ENCODE data around the gene COASY. TPM values are rescaled to one million over a fixed set of nuclear protein-coding genes. Genes with fewer than 3 reads are reported as not detected.

The COASY gene
- total RNA-seq, 1 experiment from 2014 or later, result 138 TPM

DNA sequence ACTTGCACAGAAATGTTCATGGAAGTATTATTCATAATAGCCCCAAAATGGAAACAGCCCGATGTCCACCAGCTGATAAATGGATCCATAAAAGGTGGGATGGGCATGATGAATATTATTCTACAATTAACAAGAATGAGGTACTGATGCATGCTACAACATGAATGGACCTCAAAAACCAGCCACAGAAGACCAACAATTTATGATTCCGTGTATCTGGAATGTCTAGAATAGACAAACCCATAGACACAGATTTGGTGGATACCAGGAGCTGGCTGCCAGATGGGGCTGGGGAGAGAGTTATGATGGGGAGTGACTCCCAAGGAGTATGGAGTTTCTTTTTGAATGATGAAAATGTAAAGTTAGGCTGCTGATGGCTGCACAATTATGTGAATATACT lies 36.7 kb upstream of the COASY start:
- Mint-ChIP-seq H3K4me3 (ENCODE audit: unreplicated experiment) (no peak overlapping the region), H3K36me3 (ENCODE audit: insufficient read depth, unreplicated experiment) (peaks cover 13% of the 10 kb centered on the region), H3K4me1 (ENCODE audit: low read depth, unreplicated experiment) (peaks cover 47% of the 10 kb centered on the region), H3K27me3 (ENCODE audit: insufficient read depth, unreplicated experiment) (no peaks in the 10 kb centered on the region), H3K27ac (ENCODE audit: unreplicated experiment) (peak overlapping the region; percentile 45), H3K9me3 (ENCODE audit: unreplicated experiment) (no peaks in the 10 kb centered on the region)
- ChIA-PET CTCF (no interaction called here), POLR2A (no interaction called here)
- no peak overlapping the region for H3K4me3 ChIP-seq (ENCODE audit: low read depth, low read length)
- no peaks in the 10 kb centered on the region for H3K27me3 ChIP-seq (replicated peaks; ENCODE audit: control insufficient read depth, insufficient read depth, low read length)
- no peaks in the 10 kb centered on the region for H3K9me3 ChIP-seq
- intact Hi-C loops (cut with micrococcal nuclease; ENCODE audit: unreplicated experiment), result no loop called here
- peaks cover 53% of the 10 kb centered on the region for H3K4me1 ChIP-seq
- no peak for DNase-seq
- H3K36me3 ChIP-seq (ENCODE audit: control insufficient read depth, insufficient read depth, low read length), result peaks cover 1% of the 10 kb centered on the region; the same call in 1 of the 2 replicates
- BruUV-seq (replicated peaks), result no TSS peak
- TF ChIP-seq CTCF (IDR thresholded peaks at IDR 0.05; ENCODE audit: insufficient read depth in 1 of 2, low read depth in 1 of 2, low read length in 1 of 2, severe bottlenecking in 1 of 2, unreplicated experiment in 1 of 2), result no peak

DNA sequence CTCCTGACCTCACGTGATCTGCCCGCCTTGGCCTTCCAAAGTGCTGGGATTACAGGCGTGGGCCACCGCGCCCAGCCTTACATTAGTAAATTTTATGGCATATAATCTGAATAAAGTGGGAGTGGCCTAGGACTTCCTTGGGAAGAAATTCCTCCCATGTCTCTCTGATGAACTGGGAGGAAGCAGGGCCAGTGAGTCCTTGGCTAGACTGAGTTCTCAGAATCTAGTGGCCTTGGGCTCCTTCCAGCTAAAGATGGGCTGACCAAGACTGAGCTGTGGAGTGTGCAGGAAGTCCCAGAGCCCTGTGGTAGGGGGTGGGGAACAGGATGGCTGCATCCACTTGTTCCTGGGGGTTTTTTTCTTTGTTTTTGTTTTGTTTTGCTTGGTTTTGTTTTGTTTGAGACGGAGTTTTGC lies 35.9 kb upstream of the COASY start:
- no peaks in the 10 kb centered on the region for H3K27me3 Mint-ChIP-seq (ENCODE audit: insufficient read depth, unreplicated experiment)
- H3K27ac Mint-ChIP-seq (ENCODE audit: unreplicated experiment), result no peak overlapping the region
- Histone ChIP-seq H3K9me3 (no peaks in the 10 kb centered on the region), H3K36me3 (ENCODE audit: control insufficient read depth, insufficient read depth, low read length) (peaks cover 1% of the 10 kb centered on the region; the same call in 1 of the 2 replicates), H3K4me3 (ENCODE audit: low read depth, low read length) (no peak overlapping the region), H3K4me1 (peaks cover 52% of the 10 kb centered on the region), H3K27me3 (replicated peaks; ENCODE audit: control insufficient read depth, insufficient read depth, low read length) (no peaks in the 10 kb centered on the region)
- peaks cover 47% of the 10 kb centered on the region for H3K4me1 Mint-ChIP-seq (ENCODE audit: low read depth, unreplicated experiment)
- ChIA-PET POLR2A (no interaction called here), CTCF (no interaction called here)
- TF ChIP-seq CTCF (IDR thresholded peaks at IDR 0.05; ENCODE audit: insufficient read depth in 1 of 2, low read depth in 1 of 2, low read length in 1 of 2, severe bottlenecking in 1 of 2, unreplicated experiment in 1 of 2), result no peak
- intact Hi-C loops (cut with micrococcal nuclease; ENCODE audit: unreplicated experiment), result no loop called here
- DNase-seq, result no peak
- H3K4me3 Mint-ChIP-seq (ENCODE audit: unreplicated experiment), result no peak overlapping the region
- no peaks in the 10 kb centered on the region for H3K9me3 Mint-ChIP-seq (ENCODE audit: unreplicated experiment)
- BruUV-seq (replicated peaks), result no TSS peak
- peaks cover 13% of the 10 kb centered on the region for H3K36me3 Mint-ChIP-seq (ENCODE audit: insufficient read depth, unreplicated experiment)

DNA sequence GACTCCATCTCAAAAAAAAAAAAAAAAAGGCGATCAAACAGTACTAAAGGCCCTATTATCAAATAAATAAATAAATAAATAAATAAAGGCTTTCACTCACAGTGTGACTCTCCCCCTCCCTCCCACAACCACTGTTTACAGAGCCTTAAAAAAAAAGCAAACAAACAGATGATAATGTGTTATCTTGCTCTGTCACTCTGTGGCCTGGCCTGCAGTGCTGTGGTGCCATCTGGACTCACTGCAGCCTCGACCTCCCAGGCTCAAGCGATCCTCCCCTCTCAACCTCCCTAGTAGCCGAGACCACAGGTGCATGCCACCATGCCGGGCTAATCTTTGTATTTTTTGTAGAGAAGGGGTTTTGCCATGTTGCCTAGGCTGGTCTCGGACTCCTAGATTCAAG lies 34.0 kb upstream of the COASY start:
- POLR2A ChIA-PET, result no interaction called here
- Mint-ChIP-seq H3K27me3 (ENCODE audit: insufficient read depth, unreplicated experiment) (no peaks in the 10 kb centered on the region), H3K36me3 (ENCODE audit: insufficient read depth, unreplicated experiment) (peaks cover 12% of the 10 kb centered on the region), H3K4me3 (ENCODE audit: unreplicated experiment) (no peak overlapping the region), H3K9me3 (ENCODE audit: unreplicated experiment) (no peaks in the 10 kb centered on the region), H3K4me1 (ENCODE audit: low read depth, unreplicated experiment) (peaks cover 37% of the 10 kb centered on the region), H3K27ac (ENCODE audit: unreplicated experiment) (no peak overlapping the region)
- DNase-seq, result no peak
- H3K4me1 ChIP-seq, result peaks cover 40% of the 10 kb centered on the region
- H3K4me3 ChIP-seq (ENCODE audit: low read depth, low read length), result no peak overlapping the region
- TF ChIP-seq CTCF (IDR thresholded peaks at IDR 0.05; ENCODE audit: insufficient read depth in 1 of 2, low read depth in 1 of 2, low read length in 1 of 2, severe bottlenecking in 1 of 2, unreplicated experiment in 1 of 2), result no peak
- no peaks in the 10 kb centered on the region; the same call in 1 of the 2 replicates for H3K36me3 ChIP-seq (ENCODE audit: control insufficient read depth, insufficient read depth, low read length)
- CTCF ChIA-PET, result interaction anchor here (0.6 to 1.3 kb wide), 22 partner anchors 8 to 1474 kb away, joined by 3 to 22 read pairs (median 5); partner anchors contain the start of genes CAVIN1, NAGLU, PSMC3IP and STAT3
- intact Hi-C loops (cut with micrococcal nuclease; ENCODE audit: unreplicated experiment), result loop anchor here (1.0 kb wide), 1 partner anchor 205 kb away; no protein-coding TSS in a partner anchor
- BruUV-seq (replicated peaks), result no TSS peak
- no peaks in the 10 kb centered on the region for H3K27me3 ChIP-seq (replicated peaks; ENCODE audit: control insufficient read depth, insufficient read depth, low read length)
- no peaks in the 10 kb centered on the region for H3K9me3 ChIP-seq

All from Caco-2 (cell line).